ENCODE data around the gene CBARP.

- TF ChIP-seq, protein P1, sequence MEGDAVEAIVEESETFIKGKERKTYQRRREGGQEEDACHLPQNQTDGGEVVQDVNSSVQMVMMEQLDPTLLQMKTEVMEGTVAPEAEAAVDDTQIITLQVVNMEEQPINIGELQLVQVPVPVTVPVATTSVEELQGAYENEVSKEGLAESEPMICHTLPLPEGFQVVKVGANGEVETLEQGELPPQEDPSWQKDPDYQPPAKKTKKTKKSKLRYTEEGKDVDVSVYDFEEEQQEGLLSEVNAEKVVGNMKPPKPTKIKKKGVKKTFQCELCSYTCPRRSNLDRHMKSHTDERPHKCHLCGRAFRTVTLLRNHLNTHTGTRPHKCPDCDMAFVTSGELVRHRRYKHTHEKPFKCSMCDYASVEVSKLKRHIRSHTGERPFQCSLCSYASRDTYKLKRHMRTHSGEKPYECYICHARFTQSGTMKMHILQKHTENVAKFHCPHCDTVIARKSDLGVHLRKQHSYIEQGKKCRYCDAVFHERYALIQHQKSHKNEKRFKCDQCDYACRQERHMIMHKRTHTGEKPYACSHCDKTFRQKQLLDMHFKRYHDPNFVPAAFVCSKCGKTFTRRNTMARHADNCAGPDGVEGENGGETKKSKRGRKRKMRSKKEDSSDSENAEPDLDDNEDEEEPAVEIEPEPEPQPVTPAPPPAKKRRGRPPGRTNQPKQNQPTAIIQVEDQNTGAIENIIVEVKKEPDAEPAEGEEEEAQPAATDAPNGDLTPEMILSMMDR (conservative IDR thresholded peaks at IDR 0.05): no peak
- no peak for TF ChIP-seq EZH2 (IDR thresholded peaks at IDR 0.05; ENCODE audit: low read depth)
Observed at GRCh38 chr19:1214299-1214861, 23.4 kb downstream of the CBARP start.

Data from PC-9 (cell line).